NCI-H748 (cell line): ENCODE results near the gene NMS.
"Not testable (repeated sequence)": the region's sequence is repeated elsewhere in the genome, so short reads cannot be mapped to it uniquely, and the experiment has no call there.

Experiments
- DNase-seq: peaks from one replicate; lab custom pipeline; 2025; ENCODE audit not compliant: unreplicated experiment; lab: John Stamatoyannopoulos, UW

NMS gene, protein sequence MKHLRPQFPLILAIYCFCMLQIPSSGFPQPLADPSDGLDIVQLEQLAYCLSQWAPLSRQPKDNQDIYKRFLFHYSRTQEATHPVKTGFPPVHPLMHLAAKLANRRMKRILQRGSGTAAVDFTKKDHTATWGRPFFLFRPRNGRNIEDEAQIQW

DNA sequence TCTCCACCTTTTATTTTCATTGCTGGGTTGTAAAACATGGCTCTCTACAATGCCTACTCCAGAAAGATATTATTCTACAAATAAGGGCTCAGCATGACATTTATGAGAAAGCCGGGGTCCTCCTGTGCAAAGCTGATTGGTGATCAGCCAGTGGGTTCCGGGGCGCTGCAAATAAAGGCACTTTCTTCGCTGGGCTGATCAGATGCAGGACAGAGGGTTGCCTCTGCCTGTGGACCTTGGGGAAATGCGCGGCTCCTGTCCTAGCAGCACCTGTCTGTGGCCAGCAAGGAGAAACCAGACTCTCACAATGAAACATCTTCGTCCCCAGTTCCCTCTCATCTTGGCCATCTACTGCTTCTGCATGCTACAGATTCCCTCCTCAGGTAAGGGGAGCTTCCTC lies at the start of gene NMS:
NMS (plus strand) TSS at position 301 of the 400 bp plus-strand sequence; CDS start at position 308, 7 bp downstream.
- no peak for DNase-seq

DNA sequence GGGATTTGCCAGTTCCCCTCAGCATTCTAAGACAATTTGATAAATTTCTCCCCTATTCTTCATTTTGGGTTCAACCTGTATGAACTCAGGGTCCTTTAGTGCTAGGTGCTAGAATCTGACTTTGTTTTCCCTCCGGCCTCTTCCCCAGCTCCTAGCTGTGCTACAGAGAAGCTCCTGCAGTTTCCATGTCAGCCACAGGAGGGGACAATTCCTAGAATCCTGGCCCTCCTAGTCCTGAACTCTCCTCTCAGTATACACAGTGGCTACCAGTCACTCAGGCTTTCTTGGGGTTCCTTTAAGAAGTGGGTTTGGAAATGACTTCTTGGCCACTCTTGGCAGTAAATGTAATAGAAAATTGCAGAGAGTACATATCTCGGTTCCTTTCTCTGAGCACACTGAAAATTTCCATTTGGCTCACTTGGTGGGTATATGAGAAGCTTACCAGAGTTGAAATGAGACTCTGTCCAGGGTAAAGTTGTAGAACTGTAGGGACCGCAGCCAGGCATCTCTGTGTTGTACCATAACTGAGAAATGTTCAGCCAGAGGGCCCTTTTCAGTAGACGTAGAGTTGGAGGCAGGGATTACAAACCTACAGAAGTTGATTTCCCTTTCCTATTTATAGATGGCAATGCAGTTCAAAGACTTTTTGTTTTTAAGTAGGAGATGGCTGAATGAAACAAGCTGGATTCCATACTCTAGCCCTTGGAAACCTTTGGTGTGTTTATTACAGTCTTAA lies 47.8 kb upstream of the NMS start:
- DNase-seq, result peak; percentile 16

DNA sequence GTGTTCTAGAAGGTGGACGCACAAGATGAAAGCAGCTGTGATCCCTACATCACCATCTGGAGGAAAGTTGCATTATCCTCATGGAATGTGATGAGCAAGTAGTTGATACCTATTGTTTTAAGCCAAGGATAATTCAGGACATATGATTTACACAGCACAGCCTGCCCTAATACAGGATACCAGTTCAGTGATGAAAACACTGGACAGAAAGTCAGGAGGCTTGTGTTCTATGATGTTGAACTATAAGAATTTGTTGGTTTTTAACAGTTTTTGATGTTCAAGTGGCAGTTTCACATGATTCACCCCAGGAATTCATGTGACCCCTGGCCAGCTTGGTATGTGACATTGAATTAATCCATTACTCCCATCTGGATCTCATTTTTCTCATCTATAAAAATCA lies 46.7 kb upstream of the NMS start:
- DNase-seq, result no peak

DNA sequence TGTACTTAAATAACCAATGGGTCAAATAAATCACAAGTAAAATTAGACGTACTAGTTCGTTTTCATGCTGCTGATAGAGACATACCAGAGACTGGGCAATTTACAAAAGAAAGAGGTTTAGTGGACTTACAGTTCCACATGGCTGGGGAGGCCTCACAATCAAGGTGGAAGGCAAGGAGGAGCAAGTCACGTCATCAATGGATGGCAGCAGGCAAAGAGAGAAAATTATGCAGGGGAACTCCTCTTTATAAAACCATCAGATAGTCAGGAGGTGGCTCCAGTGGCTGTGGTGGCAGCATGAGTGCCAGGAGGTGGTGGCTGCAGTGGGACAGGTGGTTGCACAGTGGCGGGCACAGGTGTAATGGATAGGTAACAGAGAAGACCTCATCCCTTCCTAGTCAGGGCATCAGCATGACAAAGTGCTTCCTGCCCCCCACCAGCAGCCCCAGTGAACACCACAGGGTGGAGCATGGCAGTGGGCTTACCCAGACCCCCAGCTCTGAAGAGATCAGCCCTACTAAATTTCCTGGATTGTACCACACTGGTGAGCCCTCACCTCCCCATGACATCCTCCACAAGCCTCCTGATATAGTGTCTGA lies 45.9 kb upstream of the NMS start:
- DNase-seq, result no peak

DNA sequence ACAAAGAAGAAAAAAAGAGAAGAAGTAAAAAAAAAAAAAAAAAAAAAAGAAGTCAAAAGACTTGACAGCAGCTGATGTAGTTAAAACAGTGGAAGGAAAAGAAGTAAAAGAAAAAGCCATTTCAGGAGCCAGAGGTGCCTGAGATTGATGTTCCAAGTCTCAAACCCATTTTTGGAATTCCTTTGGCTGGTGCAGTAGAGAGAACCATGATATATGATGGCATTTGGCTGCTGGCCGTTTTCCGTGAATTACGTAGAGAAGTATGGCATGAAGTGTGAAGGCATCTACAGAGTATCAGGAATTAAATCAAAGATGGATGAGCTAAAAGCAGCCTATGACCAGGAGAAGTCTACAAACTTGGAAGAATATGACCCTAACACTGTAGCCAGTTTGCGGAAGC lies 45.2 kb upstream of the NMS start:
- no peak for DNase-seq

DNA sequence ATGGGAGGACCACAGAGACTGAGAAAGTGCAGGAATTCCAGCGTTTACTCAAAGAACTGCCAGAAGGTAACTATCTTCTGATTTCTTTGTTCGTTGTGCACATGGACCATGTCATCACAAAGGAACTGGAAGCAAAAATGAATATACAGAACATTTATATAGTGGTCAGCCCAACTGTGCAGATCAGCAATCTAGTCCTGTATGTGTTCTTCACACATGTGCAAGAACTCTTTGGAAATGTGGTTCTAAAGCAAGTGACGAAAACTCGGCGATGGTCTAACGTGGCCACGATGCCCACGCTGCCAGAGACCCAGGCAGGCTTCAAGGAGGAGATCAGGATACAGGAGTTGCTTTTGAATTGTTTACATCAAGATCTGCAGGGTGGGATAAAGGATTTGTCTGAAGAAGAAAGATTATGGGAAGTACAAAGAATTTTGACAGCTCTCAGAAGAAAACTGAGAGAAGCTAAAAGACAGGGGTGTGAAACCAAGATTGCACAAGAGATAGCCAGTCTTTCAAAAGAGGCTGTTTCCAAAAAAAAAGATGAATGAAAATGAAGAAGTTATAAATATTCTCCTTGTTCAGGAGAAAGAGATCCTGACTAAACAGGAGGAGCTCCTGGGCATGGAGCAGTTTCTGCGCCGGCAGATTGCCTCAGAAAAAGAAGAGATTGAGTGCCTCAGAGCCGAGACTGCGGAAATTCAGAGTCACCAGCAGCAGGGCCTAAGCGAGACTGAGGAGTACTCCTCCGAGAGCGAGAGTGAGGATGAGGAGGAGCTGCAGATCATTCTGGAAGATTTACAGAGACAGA lies 44.5 kb upstream of the NMS start:
- DNase-seq, result no peak

DNA sequence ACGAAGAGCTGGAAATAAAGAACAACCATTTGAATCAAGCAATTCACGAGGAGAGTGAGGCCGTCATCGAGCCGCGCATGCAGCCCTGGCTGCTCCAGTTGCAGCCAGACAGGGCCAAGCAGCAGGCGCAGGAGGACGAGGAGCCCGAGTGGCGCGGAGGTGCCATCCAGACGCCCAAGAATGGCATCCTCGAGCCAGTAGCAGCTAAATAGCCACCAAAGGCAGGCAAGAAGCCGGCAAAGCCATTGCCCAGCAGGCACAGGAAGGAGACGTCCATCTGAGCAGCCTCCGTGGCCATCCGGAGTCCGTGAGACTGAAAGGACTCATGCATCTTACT lies 43.9 kb upstream of the NMS start:
- no peak for DNase-seq

DNA sequence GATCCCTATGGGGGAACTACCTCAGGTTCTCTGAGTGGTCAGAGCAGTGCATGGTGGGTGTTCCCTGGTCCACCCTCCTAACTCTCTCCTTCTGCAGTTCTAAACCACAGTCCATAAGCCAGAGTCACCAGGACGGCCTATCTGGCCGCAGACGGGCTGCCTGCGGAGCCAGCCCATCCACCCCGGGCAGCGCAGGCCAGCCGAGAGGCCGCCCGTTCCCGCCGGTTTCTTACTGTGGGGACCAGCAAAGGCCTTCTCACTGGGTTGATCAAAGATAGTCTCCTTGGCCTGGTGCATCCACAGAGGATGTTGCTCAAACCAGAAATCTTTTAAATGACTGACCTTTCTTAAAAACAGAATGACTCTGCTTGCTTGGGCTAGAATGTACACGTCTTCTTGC lies 43.2 kb upstream of the NMS start:
- DNase-seq, result no peak

DNA sequence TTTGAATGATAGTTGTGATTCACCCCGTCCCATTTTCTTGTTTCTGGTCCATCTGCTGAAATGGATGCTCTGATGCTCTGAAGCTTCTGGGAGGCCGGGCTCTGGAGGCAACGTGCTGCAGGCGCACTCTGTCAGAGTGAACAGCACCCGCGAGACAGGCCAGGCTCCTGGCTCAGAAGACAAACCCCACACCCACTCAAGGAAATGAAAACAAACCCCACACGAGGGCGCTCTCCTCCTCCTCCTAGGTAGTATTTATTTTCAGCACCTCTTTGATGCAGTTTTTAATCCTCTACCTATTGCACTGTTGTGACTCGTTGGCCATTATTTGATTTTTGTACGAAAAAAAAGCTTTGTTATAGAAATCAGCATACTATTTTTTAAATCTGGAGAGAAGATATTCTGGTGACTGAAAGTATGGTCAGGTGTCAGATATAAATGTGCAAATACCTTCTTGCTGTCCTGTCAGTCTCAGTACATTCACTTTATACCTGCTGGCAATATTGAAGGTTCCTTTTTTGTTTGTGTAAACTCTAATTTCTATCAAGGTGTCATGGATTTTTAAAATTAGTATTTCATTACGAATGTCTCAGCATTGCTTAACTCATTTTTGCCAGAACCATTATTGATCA lies 42.5 kb upstream of the NMS start:
- peak; percentile 58 for DNase-seq

DNA sequence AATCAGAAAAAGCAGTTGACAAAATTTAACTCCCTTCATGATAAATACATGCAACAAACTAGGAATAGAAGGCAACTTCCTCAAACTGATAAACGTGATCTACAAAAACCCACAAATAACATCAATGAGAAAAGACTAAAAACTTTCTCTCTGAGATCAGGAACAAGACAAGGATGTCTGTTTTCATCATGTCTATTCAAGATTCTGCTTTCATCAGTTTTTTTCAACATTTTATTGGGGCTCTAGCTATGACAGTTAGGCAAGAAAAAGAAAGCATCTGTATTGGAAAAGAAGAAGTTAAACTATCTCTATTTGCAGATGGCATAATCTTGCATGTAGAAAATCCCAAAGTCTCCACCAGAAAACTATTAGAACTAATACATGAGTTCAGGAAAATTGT lies 40.6 kb upstream of the NMS start:
- no peak for DNase-seq

DNA sequence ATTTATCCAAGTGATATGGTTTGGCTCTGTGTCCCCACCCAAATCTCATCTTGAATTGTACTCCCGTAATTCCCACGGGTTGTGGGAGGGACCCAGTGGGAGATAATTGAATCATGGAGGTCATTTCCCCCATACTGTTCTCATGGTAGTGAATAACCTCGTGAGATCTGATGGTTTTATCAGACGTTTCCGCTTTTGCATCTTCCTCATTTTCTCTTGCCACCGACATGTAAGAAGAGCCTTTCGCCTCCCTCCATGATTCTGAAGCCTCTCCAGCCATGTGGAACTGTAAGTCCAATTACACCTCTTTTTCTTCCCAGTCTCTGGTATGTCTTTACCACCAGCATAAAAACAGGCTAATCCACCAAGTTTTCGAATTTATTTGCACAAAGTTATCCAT lies 32.5 kb upstream of the NMS start:
- DNase-seq, result no peak

DNA sequence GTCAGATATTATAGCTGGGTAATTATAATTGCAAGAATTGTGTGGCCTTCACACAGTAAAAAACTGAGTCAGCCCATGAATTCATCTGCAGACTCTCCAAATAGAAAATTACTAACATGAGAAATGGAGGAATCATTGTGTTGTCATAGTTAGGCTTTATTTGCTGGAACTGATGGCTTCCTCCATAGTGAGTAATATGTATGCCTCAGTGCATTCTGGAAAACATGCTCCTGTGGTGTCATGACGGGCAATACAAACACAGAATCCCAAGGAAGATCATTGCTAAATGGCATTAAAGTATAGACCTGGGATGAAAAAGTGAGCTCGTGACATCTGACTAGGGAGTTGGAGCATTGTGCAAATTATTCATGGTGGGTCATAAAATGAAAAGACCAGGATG lies 23.6 kb upstream of the NMS start:
- DNase-seq, result no peak

DNA sequence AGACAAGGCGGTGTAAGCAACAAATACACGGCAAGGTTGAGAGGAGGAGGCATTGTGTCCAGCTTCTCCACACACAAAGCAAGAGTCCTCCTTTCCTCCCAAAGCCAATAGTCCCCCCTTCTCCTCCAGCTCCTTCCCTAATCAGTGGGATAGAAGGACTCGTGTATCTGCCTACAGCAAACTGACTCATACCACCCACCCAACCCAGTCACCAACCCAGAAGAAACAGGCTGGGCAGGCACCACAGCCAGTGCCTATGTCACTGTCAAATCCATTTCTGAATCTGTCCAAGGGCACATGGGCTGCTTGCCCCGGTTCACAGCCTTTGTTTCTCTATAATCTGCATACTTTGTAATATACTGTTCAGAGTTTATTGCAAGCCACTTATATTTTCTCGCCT lies 19.2 kb upstream of the NMS start:
- no peak for DNase-seq

DNA sequence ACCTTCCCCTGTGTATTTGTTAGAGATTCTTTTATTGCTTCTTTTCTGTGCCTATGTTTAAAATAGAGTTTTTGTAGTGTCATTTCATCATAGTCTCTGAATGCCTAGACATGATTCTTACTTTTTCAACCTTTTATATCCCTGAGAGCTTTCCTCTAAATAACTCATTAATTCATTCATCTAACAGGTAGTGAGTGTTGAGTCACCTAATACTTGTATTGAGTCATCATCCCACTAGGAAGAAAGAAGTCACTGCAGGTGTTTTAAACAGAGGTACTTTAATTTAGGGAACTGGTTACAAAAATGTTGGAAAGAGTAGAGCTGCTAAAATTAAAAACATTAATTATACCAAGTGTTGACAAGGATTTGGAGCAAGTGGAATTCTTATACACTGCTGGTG lies 18.5 kb upstream of the NMS start:
- no peak for DNase-seq

DNA sequence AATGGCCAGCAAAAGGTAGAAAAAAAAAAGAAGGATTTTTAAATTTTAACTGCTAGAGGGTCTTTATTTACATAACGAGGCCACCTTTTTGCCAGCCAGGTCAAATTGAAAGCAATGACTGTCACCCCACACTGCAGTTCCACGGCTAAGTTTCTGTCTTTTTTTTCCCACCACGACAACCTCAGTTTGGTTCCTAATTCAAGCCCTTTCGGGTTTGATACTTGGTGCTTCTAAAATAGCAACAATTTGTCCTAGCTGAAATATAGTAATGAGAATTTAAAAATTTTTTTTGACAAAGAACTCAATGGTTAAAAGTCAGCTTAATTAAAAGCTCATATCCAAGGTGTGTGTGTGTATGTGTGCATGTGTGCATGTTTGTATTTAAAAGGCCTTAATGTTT lies 16.4 kb upstream of the NMS start:
- DNase-seq, result no peak

DNA sequence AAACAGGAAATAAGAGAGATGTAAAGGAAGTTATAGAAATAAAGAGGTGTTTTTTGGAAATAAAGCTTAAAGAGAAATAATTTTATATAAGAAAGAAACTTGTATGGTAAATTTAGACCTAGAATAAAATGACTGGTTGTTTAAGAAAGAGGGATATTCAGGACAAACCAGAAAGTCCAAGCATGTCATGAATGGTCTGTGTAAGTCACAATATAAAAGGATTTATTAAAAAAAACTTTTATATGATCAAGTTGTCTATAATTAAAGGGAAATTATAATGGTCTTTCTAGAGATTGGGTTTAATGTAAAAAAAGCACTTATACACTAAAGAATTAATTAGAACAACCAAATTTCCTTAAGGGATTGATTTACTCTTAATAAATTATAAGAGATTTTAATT lies 13.9 kb upstream of the NMS start:
- not testable (repeated sequence) for DNase-seq

DNA sequence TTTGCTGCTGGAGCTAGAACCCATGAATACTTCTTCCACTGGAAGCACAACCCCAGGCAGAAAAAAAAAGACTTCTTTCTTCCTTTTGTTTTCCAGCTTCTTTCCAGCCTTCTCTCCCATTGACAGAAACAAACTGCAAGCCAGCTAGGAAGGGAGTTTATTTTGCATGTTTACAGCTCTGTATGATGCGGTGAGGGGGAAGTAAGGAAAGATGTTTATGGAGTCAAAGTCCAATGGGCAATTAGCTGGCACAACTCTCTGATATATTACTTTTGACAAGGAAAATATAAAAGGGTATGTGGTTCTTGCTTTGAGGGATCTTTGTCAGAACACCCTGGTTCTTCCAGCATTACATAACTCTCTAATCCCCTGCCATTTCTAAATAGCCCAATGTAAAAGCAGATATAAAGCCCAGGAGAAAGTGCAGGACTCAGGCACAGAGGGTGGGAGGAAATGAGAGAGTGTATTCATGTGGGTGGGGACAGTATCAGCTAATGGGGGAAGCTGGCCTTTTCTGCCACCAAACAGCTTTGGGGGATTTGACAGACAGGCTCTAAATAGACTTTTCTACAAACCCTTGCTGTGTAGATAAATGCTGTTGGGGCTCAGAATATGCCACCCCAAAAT lies 9.3 kb upstream of the NMS start:
- DNase-seq, result no peak

DNA sequence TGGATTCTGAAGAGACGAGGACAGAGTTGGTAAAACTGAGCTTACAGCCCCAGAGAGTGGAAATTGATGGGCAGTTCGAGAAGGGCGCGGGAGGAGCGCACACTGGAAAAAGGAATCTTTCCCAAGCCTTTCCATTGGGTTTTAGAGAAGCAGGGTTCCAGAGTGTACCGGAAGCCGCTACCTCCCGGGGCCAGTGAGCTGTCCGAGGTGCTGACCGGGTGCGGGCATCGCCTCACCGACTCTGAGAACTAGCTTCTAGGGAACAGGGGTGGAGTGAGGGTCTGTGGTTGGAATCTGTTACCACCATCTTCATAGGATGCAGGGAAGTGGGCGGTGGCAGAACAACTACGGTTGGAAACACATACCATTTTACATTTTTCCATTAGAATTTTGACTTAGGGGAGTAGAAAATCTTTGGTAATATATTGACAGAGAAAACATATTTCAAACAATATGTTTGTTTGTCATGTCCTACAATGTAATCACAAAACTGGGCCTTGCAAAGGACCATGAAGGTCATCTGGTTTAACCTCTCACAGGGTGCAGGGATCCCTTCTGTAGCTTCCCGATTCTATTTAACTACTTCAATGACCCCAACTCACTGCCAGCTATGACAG lies 724 bp downstream of the NMS start:
- no peak for DNase-seq

DNA sequence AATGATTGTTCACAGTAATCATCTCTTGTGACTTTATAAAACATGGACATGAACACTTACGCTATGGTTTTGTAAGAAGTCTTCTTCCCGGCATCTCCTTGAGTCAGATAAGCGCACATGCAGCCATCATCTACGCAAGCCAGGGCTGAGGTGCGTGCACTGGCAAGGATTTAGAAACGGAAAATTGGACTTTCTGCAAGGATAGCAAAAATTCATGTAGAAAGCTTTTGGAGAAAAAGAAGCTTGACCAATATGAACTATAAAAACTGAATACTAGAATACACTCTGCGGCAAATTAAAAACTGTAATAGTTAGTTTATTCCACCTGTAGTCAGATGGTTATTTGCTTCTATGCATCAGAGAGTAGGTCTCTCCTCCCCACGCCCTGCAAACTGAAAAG lies 6.3 kb downstream of the NMS start:
- no peak for DNase-seq

DNA sequence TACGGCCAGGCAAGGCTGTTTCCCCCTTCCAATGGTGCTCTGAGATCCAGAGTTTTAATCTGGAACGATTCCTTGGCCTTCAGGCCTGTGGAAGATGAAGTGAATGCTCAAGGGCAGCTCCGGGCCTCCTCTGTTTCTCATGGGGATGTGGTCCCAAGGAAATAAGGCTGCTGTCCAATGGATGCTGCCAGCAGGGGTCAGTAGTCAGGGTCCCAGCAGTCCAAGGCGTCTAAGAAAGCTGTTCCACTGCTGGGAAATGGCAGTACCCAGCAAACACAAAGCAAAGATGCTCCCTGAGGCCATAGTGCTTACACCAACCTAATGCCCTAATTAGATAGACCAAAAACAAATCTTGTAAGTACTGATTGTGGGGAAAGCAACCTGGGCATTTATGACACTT lies 12.5 kb downstream of the NMS start:
- DNase-seq, result no peak

DNA sequence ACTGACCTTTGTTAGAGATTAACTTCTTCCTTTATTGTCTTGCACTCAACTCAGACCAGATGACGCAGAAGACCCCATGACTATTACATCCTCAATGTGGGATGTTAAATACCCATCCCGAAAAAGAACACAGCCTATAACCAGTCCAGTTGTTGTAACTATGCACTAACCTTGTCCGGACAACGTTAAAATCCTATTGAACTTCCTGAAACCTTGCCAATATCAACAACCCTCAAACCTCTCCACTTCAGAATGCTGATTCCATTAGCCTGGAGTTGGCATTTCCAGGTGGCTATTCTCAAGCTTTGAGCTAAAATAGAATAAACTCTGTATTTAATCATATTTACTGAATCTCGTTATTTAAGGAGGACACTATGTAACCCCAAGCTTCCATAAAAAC lies 13.6 kb downstream of the NMS start:
- DNase-seq, result peak; percentile 40
